Omental fat pad (tissue), 4 donors: ENCODE data around the gene CARD11. TPM values are rescaled to one million over a fixed set of nuclear protein-coding genes. Genes with fewer than 3 reads are reported as not detected.

Experiments
- ATAC-seq: fragments of 150-250 bp; one replicate; pipeline ENCODE4 v1.9.1; 2016; ENCODE audit warnings: mild to moderate bottlenecking, moderate library complexity; ENCODE audit not compliant: low FRiP score
- DNase-seq: peaks from one replicate; pipeline ENCODE4 v3.0.0-alpha.2; 2019; ENCODE audit warnings: low spot score
- total RNA-seq, 4 donors: library from RNA; depleted of rRNA; stranded (reverse); fragments of >200 nt; gene quantifications; one replicate each; pipeline ENCODE4 v1.1.0, GENCODE V29; 2016
- TF ChIP-seq, protein P1 (sequence below), 3 donors: fragments of 450-650 bp; IDR thresholded peaks; one replicate each; pipeline ENCODE4 v1.5.1; 2016 to 2017; ENCODE audit warnings: antibody characterized with exemption in 3 of 3, mild to moderate bottlenecking in 3 of 3, moderate library complexity in 2 of 3

The CARD11 gene
- total RNA-seq, 4 donors from 2014 or later = 0.75 to 1.4 (median 1.0) TPM

- ATAC-seq (no peak), DNase-seq (no peak)
- TF ChIP-seq, protein P1, sequence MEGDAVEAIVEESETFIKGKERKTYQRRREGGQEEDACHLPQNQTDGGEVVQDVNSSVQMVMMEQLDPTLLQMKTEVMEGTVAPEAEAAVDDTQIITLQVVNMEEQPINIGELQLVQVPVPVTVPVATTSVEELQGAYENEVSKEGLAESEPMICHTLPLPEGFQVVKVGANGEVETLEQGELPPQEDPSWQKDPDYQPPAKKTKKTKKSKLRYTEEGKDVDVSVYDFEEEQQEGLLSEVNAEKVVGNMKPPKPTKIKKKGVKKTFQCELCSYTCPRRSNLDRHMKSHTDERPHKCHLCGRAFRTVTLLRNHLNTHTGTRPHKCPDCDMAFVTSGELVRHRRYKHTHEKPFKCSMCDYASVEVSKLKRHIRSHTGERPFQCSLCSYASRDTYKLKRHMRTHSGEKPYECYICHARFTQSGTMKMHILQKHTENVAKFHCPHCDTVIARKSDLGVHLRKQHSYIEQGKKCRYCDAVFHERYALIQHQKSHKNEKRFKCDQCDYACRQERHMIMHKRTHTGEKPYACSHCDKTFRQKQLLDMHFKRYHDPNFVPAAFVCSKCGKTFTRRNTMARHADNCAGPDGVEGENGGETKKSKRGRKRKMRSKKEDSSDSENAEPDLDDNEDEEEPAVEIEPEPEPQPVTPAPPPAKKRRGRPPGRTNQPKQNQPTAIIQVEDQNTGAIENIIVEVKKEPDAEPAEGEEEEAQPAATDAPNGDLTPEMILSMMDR (IDR thresholded peaks at IDR 0.05) = no peak
Observed at GRCh38 chr7:2955269-2955668, 88.4 kb downstream of the CARD11 start.

DNA sequence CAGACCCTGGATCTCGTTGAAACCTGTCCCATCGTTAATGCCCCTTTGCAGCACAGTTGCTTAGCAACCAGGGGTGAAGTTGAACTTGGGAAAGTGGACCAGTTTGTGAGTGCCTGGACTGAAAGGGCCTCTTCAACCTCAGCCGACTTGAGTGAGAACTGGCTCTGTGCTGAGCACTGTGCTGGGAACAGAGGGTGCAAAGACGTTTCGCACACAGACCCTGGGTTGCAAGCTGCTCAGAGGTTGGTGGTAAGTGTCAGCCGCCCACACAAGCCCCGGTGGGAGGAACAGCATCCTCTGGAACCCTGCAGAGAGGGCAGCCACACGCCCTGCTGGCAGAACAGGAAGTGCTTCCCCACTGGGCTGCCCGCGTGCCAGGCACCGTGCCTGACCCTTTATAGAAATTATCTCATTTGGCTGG is 89.2 kb downstream of the CARD11 start:
- ATAC-seq = no peak
- DNase-seq = no peak
- TF ChIP-seq, protein P1 (IDR thresholded peaks at IDR 0.05) = no peak

- DNase-seq (no peak), ATAC-seq (no peak)
- TF ChIP-seq, protein P1 (IDR thresholded peaks at IDR 0.05) = no peak
Observed at GRCh38 chr7:2953588-2954407, 89.9 kb downstream of the CARD11 start.

DNA sequence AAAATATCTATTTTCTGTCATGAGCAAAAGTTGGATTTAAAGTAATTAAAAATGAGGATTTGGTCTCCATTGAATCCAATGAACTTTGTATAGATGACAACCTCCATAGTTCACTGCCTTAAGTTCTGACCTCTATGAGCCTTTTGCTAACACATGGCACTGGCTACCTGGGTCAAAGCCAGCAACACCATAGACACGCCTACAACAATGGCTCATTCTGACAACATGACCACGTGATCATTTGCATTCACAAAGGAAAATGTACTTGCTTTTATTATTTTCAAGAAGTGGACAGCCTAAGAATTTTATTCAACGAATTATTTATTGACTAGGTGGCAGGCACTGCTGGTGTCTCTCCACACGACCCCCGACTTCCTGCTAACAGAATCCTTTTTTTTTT is 90.6 kb downstream of the CARD11 start:
- ATAC-seq = no peak
- TF ChIP-seq, protein P1 (IDR thresholded peaks at IDR 0.05) = no peak
- DNase-seq = no peak

GRCh38 chr7:2952316-2952715 is 91.4 kb downstream of the CARD11 start:
- TF ChIP-seq, protein P1 (IDR thresholded peaks at IDR 0.05) = no peak
- DNase-seq (no peak), ATAC-seq (no peak)

DNA sequence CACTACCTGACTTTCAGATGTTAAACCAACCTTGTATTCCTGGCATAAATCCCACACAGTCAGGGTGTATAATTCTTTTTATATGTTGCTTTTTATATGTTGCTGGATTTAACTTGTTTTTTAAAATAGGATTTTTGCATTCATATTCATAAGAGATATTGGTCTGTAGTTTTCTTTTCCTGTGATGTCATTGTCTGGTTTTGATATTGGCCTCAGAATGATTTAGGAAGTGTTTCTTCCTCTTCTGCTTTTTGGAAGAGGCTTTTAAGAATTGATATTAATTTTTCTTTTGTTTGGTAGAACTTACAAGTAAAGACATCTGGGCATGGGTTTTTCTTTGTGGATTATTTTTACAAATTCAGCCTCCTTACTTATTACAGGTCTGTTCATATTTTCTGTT is 93.1 kb downstream of the CARD11 start:
- ATAC-seq (no peak), DNase-seq (no peak)
- TF ChIP-seq, protein P1 (IDR thresholded peaks at IDR 0.05) = no peak

DNA sequence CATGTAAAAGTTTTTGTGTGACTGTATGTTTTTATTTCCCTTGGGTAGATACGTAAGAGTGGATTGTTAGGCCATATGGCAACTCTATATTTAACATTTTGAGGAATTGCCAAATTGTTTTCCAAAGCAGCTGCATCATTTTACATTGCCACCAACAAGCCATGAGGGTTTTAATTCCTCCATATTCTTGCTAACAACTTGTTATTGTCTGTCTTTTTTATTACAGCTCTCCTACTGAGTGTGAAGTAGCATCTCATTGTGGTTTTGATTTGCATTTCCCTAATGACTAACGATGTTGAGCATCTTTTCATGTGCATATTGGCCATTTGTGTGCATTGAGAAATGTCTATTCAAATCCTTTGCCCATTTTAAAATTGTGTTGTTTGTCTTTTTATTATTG is 94.9 kb downstream of the CARD11 start:
- no peak for ATAC-seq
- DNase-seq = no peak
- TF ChIP-seq, protein P1 (IDR thresholded peaks at IDR 0.05) = no peak
